Neural cell (in vitro differentiated cells): ENCODE data around the gene LYSMD1.

Experiments used
- EZH2 ChIP-seq: fragments of 200-600, 300-800 bp; shearing (Covaris generic), sonication (generic); IDR thresholded peaks from 2 replicates; pipeline ENCODE4 v1.6.1; 2014; ENCODE audit warnings: antibody characterized with exemption, low read length, borderline replicate concordance, mild to moderate bottlenecking; ENCODE audit not compliant: insufficient read depth, poor library complexity, severe bottlenecking
- MXI1 ChIP-seq: fragments of 450-650 bp; conservative IDR thresholded peaks from 2 replicates; pipeline ENCODE4 v1.6.1; 2014; ENCODE audit warnings: antibody characterized with exemption, mild to moderate bottlenecking; ENCODE audit not compliant: poor library complexity, severe bottlenecking
- POLR2AphosphoS5 ChIP-seq: IDR thresholded peaks from 2 replicates; pipeline ENCODE4 v1.6.1; 2012
- TF ChIP-seq, protein P1 (sequence below): fragments of 450-650 bp; IDR thresholded peaks from 2 replicates; pipeline ENCODE4 v1.5.1; 2014; ENCODE audit warnings: antibody characterized with exemption, mild to moderate bottlenecking, moderate library complexity; ENCODE audit not compliant: poor library complexity, severe bottlenecking

DNA sequence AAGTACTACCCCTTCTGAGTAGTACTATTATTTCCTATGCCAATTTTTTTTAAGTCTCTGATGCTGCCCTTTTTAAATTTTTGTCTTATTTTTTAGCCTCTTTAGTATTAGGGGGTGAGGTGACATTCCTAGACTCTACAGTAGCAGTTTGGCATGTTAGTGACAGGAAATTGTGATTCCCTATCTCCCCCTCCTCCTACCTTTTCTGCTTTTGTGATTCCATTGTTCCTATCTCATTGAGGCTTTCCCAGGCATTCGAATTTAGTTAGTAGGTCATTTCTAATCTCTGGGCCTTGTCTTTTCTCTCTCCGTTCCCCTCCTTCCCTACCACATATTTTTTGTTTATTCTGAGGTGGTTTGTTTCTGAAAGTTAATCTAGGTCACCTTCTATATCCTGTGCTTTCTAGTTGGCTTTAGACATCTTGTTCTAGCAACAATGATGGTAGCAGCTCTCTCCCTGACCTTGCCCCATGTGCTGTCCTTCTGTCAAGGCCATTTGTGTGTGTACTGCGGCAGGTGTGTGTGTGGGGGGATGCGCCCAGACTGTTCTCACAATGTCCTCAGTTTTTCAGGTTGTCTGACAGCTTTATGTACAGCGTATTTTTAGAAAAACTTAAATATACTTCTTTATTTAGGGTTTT, 40.8 kb downstream of the LYSMD1 start:
- TF ChIP-seq POLR2AphosphoS5 (no peak), MXI1 (no peak), EZH2 (no peak)
- TF ChIP-seq, protein P1, sequence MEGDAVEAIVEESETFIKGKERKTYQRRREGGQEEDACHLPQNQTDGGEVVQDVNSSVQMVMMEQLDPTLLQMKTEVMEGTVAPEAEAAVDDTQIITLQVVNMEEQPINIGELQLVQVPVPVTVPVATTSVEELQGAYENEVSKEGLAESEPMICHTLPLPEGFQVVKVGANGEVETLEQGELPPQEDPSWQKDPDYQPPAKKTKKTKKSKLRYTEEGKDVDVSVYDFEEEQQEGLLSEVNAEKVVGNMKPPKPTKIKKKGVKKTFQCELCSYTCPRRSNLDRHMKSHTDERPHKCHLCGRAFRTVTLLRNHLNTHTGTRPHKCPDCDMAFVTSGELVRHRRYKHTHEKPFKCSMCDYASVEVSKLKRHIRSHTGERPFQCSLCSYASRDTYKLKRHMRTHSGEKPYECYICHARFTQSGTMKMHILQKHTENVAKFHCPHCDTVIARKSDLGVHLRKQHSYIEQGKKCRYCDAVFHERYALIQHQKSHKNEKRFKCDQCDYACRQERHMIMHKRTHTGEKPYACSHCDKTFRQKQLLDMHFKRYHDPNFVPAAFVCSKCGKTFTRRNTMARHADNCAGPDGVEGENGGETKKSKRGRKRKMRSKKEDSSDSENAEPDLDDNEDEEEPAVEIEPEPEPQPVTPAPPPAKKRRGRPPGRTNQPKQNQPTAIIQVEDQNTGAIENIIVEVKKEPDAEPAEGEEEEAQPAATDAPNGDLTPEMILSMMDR: no peak
